T-helper 22 cell (primary cell): ENCODE results near the gene RHOT2.
"Not testable (repeated sequence)": the region's sequence is repeated elsewhere in the genome, so short reads cannot be mapped to it uniquely, and the experiment has no call there.

ENCODE experiments used
- DNase-seq: peaks from one replicate; pipeline ENCODE4 v3.0.0-alpha.2; 2020; ENCODE audit warnings: low read depth

Gene RHOT2

DNA sequence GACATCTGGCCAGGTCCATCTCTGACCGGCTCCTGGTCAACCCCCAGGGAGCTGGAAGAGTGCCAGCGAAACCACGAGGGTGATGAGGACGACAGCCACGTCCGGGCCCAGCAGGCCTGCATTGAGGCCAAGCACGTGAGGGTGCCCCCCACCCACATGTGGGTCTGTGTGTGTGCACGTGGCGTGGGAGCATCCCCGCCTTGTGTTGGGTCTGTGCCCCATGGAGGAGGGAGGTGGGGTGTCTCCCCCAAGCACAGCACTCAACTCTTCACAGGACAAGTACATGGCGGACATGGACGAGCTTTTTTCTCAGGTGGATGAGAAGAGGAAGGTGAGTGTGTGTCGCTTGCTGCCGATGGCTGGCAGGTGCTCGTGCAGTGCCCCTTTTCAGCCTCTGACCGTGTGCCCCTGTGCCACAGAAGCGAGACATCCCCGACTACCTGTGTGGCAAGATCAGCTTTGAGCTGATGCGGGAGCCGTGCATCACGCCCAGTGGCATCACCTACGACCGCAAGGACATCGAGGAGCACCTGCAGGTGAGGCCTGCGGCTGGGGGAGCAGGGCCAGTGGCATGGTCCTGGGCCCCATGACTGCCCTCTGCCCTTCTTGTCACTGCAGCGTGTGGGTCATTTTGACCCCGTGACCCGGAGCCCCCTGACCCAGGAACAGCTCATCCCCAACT lies 14.0 kb downstream of the RHOT2 start:
- DNase-seq: no peak

GRCh38 chr16:682493-683395 lies 14.8 kb downstream of the RHOT2 start:
- DNase-seq: no peak

- DNase-seq: no peak
Measured at GRCh38 chr16:683396-684070, 15.6 kb downstream of the RHOT2 start.

GRCh38 chr16:684071-684794 lies 16.3 kb downstream of the RHOT2 start, which contains the start of gene JMJD8:
Gene JMJD8, minus strand, starts transcription at chr16:684334. Its CDS starts 15 bp downstream, at chr16:684319.
- peak; percentile 96 for DNase-seq

GRCh38 chr16:684961-685696 lies 17.2 kb downstream of the RHOT2 start:
- DNase-seq: no peak

- no peak for DNase-seq
Measured at GRCh38 chr16:685967-686366, 18.0 kb downstream of the RHOT2 start.

DNA sequence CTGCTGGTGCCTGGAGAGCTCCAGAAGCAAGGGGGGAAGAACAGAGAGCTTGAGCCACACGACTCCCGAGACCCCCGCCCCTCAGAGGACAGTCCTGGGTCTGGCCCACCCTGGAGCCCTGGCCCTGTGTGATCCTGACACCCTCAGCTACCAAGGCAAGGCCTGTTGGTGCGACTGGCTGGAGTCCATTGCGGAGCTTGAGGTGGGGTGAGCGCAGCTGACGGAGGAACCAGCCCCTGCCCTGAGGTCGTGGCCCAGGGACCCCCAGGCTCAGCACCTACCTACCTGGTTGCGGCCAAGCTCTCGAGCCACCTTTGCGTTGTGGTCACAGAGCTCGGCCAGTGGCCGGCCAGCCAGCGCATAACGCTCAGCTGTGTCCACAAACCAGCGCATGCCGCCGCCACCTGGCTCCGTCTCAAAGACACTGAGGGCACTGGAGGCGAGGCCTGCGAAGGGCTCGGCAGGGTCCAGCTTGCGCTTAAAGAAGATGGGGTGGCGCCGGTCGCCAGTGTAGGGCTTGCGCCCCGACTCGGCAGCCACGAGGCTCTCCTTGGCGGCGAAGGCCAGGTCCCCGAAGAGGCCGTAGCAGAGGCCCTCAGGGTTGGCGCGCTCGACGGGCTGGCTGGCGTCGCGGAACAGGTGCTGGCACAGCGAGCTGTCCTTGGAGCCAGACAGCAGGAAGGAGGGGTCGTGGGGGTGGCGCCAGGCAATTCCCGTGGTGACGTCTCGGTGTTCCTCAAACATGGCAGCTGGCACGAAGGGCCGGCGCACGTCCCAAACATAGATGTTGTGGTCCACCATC lies 18.7 kb downstream of the RHOT2 start:
- DNase-seq: no peak

DNA sequence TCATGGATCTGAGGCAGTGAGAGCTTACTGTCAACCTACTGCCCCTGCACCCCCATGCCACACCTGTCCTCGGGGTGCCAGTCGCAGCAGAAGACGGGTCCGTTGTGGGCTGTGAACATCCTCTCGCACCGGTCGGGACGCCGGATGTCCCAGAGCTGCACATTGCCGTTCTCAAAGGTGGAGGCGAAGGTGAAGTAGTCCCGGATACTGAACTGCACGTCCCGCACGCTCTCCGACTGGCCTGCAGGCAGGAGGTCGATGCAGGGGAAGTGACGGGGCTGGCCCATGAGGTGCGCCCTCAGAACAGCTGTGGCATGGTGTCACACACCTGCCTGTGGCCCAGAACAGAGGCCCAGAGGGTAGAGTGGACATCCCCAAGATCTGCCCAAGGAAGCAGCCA lies 19.6 kb downstream of the RHOT2 start:
- no peak for DNase-seq

DNA sequence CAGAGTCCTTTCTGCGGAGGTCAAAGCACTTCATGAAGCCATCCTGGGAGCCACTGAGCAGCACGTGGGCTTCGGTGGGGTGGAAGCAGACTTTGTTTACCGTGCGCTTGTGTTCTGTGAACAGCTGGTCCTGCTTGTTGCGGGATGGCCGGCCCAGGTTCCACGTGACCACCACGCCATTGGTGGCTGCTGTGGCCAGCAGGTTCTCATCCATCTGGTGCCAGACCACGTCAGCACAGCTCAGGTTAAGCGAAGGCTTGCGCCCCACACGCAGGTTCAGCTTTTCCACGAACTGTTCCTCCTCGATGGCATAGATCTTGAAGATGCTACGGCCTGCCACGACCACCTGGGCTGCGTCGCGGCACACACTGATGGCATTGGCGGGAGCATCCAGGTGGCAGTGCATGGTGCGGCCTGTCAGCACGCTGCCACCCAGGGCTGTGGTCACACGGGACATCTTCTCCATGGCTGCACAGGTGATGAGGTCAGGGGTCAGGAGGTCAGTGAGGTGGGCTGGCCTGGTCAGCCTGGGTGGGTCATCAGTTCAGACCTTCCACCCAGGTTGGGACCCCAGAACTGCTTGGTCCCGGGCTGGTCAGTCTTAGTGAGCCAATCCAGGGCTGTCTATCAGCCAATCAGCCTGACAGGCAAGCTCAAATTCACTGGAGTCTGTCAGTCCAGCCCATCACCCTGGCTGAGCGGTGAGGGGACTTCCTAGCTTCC lies 21.4 kb downstream of the RHOT2 start:
- no peak for DNase-seq

DNA sequence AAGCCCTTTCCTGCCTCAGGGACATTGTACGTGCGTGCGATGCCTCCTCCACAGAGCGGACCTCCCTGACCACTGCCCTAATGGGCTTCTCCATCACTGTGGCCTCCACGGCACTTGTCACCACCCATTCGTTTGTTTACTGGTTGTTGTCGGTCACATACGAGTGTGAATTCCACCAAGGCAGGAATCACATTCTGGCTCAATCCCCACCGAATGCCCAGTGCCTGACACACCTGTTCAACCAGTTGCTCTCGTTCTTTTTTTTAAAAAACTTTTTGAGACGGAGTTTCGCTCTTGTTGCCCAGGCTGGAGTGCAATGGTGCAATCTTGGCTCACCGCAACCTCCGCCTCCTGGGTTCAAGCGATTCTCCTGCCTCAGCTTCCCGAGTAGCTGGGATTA lies 23.3 kb downstream of the RHOT2 start:
- not testable (repeated sequence) for DNase-seq

DNA sequence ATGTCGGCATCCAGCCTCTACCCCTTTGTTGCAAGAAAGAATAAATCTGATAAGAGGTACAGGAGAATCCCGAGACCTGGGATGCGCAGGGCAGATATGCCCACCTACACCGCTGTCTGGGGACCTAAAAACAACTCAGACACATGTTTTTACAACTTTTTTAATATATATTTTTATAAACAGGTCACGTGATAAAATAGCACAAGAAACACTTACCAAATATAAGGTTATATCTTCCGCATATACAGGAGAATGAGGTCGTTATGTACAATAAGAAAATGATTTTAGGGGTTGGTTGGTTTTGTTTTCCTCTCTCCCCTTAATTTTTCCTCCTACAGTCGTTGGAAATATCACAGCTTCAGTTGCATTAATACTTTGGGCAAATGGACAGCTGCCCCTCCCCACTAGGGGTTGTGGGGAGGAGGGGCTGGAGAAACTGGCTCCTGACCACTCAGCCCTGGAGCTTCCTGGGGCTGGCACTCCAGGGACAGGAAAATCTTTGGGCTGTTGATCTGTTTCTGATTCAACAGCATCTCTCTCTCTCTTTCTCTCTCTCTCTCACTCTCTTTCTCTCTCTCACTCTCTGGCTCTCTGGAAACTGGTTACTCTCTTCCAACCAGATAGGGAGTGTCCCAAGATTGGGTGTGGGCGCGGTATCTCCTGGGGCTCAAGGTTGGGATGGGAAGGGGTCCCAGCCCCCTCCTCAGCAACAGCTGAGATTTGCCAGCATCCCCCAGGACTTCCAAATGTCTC lies 24.6 kb downstream of the RHOT2 start:
- no peak for DNase-seq

DNA sequence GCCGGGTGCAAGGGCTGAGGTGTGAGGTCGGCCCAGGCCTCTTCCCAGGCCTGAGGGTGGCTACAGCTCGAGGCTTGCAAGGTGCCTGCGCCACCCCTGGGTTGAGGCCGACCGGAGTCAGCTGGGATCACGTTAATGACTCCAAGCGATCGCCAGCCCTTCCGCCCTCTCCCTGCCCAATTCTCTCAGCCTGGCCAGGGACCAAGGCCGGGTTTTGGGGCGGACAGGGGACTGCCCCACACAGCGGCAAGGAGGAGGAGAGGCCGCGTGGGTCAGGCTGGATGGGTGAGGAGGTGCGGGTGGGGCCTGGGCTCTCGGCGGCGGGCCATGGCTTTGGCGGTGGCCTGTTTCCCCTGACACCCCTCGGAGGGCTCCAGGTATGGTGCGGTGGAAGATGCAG lies 25.4 kb downstream of the RHOT2 start:
- no peak for DNase-seq

GRCh38 chr16:693766-694165 lies 25.8 kb downstream of the RHOT2 start:
- no peak for DNase-seq

- DNase-seq: no peak
Measured at GRCh38 chr16:694187-694862, 26.4 kb downstream of the RHOT2 start.

GRCh38 chr16:694863-695354 lies 27.0 kb downstream of the RHOT2 start:
- DNase-seq: peak; percentile 51

DNA sequence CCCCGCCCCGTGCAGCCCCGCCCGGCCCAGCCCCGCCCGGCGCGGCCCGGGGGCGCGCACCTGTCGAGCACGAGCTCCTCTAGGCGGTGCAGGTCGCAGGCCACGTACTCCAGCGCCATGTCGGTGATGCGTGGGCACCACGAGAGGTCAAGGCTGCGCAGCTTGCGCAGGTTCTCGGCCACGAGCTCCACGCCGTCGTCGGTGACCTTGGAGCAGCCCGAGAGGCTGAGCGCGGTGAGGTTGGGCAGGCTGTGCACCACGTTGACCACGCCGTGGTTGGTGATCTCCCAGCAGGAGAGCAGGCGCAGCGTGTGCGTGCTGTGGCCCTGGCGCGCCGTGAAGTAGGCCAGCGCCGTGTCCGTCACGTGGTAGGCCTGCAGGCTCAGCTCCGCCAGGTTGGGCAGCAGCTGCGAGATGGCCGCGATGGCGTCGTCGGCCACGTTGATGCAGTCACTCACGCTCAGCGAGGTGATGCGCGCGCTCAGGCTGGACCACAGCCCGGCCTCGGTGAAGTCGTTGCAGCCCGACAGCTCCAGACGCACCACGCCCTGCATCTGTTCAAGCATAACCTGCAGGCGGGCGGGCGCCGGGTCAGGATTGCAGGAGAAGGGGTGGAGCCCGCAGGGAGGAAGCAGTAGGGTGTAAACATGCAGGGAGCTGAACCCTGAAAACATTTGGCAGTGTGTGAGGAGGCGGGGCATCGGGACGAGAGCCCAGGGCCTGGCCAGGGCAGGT lies 27.6 kb downstream of the RHOT2 start:
- DNase-seq: peak; percentile 39

DNA sequence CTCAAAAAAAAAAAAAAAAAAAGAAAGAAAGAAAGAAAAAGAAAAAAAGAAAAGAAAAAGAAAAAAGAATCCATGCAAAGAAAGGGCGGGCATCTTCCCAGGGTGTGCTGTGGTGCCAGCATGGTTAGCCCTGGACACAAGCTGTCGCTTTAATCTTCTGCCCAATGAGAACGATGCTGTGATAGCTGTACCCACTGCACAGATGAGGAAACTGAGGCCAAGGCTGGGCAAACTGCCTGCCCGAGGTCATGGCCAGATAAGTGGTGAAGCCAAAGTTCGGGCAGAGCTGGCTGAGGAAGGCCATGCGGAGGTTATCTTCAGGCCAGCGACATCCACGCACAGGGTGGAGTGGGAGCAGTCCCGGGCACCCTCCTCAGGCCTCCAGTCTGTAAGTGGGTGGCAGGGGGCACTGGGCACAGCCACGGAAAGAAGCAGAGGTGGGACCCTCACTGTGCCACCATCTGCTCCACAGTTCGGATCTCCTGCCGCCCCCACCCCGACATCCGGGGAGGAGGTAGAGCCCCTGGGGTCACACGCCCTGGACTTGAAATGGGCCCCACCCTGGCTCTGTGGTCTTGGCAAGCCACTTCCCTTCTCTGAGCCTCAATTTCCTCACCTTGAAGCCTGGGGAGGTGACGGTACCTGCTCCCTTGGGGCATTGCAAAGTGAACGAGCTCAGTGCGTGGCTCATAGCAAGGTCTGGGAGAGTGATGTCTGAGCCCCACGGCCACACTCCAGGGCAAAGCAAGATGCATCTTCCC lies 31.2 kb downstream of the RHOT2 start:
- no peak for DNase-seq
